Right renal cortex interstitium (tissue), 3 donors: Measurements from ENCODE around the gene FBXL5. TPM values are rescaled to one million over a fixed set of nuclear protein-coding genes. Genes with fewer than 3 reads are reported as not detected.

ENCODE experiments used
- DNase-seq, 3 donors: peaks; one replicate each; pipeline ENCODE4 v3.0.0-alpha.2; 2013; ENCODE audit warnings: low read depth in 3 of 3, low spot score in 2 of 3
- polyA plus RNA-seq, 3 donors: library from polyadenylated mRNA; unstranded; fragments of 120-200 nt; gene quantifications; one replicate each; pipeline ENCODE4 v1.2.1, GENCODE V29; 2013; ENCODE audit not compliant: insufficient read length in 3 of 3

FBXL5 gene
- 100 to 1,000 TPM; 136 to 147 (median 140) TPM for polyA plus RNA-seq

- DNase-seq, result peak; percentile 78 to 88 (median 79)
Measured at GRCh38 chr4:15655223-15656037, at the start of gene FBXL5. Gene FBXL5 (minus strand): TSS chr4:15655357. CDS start chr4:15655287, 70 bp downstream.

DNA sequence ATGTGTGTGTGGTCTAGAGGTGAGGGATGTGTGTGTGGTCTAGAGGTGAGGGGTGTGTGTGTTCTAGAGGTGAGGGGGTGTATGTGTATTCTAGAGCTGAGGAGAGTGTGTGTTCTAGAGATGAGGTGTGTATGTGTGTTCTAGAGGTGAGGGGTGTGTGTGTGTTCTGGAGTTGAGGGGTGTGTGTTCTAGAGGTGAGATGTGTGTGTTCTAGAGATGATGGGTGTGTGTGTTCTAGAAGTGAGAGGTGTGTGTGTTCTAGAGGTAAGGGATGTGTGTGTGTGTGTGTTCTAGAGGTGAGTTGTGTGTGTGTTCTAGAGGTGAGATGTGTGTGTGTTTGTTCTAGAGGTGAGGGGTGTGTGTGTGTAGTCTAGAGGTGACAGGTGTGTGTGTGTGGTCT lies 49.0 kb upstream of the FBXL5 start:
- no peak for DNase-seq

DNA sequence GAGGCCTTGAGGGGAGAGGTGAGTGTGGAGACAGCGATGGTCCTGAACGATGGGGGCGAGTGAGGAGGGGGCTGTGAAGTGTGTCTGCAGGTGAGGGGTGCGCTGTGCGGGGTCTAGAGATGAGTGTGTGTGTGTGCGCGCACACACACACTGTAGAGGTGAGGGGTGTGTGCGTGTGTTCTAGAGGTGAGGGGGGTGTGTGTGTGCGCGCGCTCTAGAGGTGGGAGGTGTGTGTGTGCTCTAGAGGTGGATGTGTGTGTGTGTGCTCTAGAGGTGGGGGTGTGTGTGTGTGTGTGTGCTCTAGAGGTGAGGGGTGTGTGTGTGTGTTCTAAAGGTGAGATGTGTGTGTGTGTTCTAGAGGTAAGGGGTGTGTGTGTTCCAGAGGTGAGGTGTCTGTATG lies 48.3 kb upstream of the FBXL5 start:
- no peak for DNase-seq

- peak in 1 of 3 donors; percentile 45 for DNase-seq
Measured at GRCh38 chr4:15702941-15703403, 47.8 kb upstream of the FBXL5 start, which contains the start of gene BST1. Gene BST1 (plus strand): TSS chr4:15703065. CDS start chr4:15703145, 80 bp downstream.

GRCh38 chr4:15696866-15697265 lies 41.7 kb upstream of the FBXL5 start:
- DNase-seq, result no peak

DNA sequence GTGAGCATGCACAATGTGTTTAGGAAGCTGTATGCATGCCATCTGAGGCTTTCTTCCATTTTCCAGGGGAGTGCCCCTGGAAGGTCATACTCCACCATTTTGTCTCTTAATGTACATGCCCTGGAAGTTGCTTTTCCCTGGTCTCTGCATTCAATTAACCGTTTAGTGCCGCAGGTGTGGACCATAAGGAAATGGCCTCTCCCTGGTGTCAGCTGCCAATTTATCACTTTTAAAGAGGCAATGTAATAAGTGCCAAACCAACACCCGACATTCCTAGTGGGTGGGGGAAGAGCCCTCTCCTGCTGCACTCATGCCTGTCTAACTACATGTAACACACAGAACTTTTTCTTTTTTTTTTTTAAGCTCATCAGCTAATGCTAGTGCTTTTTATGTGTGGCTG lies 40.6 kb upstream of the FBXL5 start:
- no peak for DNase-seq

DNA sequence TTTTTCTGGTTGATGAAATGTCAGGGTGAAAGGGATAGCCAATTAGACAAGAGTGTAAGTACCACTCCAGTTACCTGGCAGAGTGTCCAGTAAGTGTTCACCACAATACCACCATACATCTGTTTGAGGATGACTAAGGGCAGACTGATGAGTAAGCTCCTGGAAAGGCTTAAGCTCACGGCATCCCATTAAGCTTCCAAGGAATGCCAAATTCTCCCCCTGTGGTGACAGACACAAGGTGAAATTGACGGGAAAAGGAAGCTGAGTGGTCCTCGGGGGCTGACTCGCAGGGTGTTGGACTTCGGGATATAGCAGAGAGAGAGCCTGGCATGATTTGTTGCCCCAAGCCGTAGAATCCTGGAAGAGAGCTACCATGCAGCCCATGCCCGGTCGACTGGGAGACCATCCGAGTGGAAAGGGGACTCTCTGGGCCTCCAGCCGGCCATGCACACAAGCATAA lies 40.1 kb upstream of the FBXL5 start:
- no peak for DNase-seq

GRCh38 chr4:15694431-15694830 lies 39.3 kb upstream of the FBXL5 start:
- no peak for DNase-seq

DNA sequence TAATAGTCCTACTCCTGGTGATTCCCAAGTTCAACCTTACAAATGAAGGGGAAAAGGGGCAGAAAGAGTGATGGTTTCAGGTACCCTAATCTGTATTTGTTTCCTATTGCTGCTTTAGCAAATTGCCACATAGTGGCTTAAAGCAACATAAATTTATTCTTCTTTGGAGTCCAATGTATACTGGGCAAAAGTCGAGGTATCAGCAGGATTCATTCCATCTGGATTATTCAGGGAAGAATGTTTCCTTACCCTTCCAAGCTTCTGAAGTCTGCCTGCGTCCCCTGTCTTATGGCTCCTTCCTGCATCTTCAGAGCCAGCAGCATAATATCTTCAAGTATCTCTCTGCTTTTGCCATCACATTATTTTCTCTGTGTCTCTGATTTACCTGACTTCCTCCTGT lies 37.4 kb upstream of the FBXL5 start:
- no peak for DNase-seq

DNA sequence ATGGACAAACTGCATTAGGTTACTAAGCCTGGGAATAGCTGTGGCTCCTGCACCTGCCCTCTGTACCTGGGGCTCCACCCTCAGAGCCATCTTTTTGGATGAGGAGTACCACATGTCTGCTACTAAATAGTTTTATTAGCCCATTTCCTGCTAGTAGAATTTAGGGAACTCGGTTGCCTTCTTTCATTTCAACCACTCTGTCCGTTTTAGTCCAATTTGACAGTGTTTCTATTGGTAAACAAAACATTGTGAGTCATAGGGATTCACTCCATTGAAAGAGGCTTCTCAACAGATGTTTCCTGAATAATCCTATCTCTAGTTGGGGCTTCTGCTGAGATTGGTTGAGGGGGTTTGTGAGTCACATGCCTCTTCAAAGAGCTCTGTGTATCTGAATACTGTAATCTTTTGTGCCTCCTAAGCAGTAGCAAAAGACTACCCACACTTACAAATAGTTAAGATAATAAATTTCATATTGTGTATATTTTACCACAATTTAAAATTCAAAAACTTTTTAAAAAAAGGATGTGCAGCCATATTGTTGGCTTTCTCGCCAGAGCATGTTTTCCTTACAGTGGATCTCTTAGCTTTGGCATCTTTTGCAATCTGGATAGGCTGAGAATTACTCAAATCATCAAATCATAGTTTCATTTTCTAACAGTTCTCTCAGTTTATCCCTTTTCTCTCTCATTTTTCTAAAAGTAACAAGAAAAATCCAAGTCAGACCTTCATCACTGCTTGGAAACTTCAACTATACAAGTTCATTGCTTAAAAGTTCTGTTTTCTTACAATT lies 36.4 kb upstream of the FBXL5 start:
- no peak for DNase-seq

GRCh38 chr4:15690020-15690809 lies 35.1 kb upstream of the FBXL5 start:
- DNase-seq, result no peak

GRCh38 chr4:15689540-15689939 lies 34.4 kb upstream of the FBXL5 start:
- no peak for DNase-seq

DNA sequence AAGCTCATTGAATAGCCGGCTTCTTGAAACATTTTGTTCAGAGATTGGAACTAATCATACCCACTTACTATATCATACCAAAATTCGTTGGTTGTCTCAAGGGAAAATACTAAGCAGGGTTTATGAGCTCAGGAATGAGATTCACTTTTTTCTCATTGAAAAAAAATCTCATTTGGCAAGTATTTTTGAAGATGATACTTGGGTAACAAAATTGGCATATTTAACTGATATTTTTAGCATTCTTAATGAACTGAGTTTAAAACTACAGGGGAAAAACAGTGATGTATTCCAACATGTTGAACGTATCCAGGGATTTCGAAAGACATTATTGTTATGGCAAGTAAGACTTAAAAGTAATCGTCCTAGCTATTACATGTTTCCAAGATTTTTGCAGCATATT lies 32.9 kb upstream of the FBXL5 start:
- no peak for DNase-seq

GRCh38 chr4:15684498-15684897 lies 29.3 kb upstream of the FBXL5 start:
- no peak for DNase-seq

GRCh38 chr4:15683143-15683495 lies 28.0 kb upstream of the FBXL5 start:
- no peak for DNase-seq

DNA sequence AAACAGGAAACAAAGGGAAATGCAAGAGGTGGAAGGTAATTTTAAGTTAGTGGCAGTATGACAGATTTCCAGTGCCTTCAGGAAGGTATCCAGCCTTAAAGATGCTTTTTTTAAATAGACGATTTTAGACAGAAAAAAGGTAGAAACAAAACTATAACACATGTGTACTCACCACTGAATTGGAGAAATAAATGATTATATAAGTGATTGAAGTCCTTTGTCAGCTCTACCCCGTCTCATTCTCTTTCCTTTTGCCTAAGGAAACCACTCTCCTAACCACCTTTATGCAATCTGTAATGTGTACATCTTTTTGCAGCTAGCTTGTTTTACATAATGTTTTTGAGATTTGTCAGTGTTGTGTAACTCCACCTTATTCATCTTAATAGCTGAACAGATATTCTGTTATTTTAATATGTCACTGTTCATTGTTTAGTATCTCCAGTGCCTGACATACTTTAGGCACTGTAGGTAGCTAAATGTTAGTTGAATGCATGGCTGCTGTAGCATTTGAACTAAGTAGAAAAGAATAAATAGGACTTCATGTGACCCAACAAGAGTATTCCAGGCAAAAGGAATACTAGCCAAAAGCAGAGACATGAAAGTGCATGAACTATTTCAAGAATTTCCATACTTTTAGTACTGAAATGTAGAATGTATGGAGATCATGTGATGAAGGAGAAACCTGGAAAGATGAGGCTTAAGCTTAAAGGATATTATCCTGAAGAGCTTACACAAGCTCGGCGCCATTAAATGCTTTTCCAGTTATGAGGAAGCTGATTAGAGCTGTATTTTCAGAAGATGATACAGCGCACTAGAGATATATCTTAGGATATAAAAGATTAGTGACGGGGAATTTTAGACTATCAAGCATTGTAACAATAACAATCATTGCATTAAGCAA lies 27.3 kb upstream of the FBXL5 start:
- no peak for DNase-seq

DNA sequence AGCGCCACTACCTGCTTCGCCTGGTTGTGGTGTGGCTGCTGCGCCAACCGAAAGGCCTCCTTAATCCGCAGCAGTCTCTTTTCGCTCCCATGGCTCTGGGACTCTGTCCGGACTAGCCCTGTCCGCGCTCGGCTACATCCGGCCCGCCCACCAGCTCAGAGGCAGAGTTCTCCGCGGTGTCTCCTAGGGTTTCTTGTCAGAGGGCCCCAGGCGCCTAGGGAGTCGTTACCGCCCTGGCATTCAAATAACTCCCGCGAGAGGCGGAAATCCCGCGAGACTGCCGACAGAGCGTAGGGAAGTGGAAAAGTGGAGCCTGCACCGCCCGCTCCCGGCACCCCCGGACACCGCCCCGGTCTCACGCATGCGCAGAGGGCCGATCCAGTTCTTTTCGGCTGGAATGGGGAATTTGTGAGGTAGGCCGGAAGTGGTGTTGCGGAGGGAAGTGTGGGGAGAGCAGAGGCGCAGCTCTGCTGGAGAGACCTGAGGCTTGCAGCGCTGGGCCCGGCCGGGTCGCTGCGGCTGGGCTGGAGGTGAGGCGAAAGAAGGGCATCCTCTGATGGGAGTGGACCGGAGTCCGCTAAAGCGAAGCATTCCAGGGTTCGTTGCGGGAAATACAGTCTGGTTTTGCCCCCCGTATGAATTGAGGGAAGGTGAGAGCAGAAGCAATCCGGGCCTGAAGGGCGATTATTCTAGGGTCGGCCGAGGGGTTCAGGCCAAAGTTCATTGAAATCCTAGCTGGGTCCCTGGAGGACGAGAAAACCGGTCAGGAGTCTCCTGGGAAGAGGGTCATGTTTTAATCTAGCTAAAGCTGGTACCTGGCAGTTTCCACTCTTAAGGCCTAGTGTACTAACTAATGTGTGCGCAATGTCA lies 26.4 kb upstream of the FBXL5 start, which contains the start of gene FAM200B:
TSS of gene FAM200B (plus strand) at position 456 of the 870 bp plus-strand sequence. CDS start 5,151 bp downstream, outside the sequence.
- DNase-seq, result peak; percentile 95 to 97 (median 96)

GRCh38 chr4:15681067-15681371 lies 25.9 kb upstream of the FBXL5 start:
- no peak for DNase-seq

GRCh38 chr4:15677507-15677988 lies 22.4 kb upstream of the FBXL5 start:
- DNase-seq, result no peak
